Spinal cord (tissue), 10 donors: ENCODE results near the gene SERPINB6. TPM values are rescaled to one million over a fixed set of nuclear protein-coding genes. Genes with fewer than 3 reads are reported as not detected.

Experiments used
- DNase-seq, 6 donors: peaks; one replicate each; pipeline versions ENCODE4 v3.0.0 to v3.0.0-alpha.2; 2013 to 2015; ENCODE audit warnings: low spot score in 6 of 6, low read depth in 4 of 6
- H3K27ac ChIP-seq: one replicate; pipeline ENCODE4 v1.5.1; 2013; ENCODE audit warnings: low read depth, low read length, control low read depth
- H3K27me3 ChIP-seq: one replicate; pipeline ENCODE4 v1.6.1; 2013; ENCODE audit warnings: low read length; ENCODE audit not compliant: control insufficient read depth, insufficient read depth
- H3K36me3 ChIP-seq: one replicate; pipeline ENCODE4 v1.6.1; 2013; ENCODE audit warnings: low read length; ENCODE audit not compliant: control insufficient read depth, insufficient read depth
- H3K4me1 ChIP-seq: one replicate; pipeline ENCODE4 v1.6.1; 2013; ENCODE audit warnings: low read length; ENCODE audit not compliant: control insufficient read depth, insufficient read depth
- H3K4me3 ChIP-seq: one replicate; pipeline ENCODE4 v1.5.1; 2013; ENCODE audit warnings: low read depth, low read length, control low read depth
- H3K9me3 ChIP-seq: one replicate; pipeline ENCODE4 v1.6.1; 2013; ENCODE audit warnings: low read length; ENCODE audit not compliant: control insufficient read depth, insufficient read depth
- WGBS: methylation state at CpG from one replicate; pipeline ENCODE4 v1.1.5; 2013; ENCODE audit warnings: missing lambda C conversion rate; ENCODE audit not compliant: insufficient coverage; 5-methylcytosine and 5-hydroxymethylcytosine counted together
- polyA plus RNA-seq, 2 donors: library from polyadenylated mRNA; unstranded; fragments of 120-200 nt; gene quantifications; one replicate each; pipeline ENCODE4 v1.2.1, GENCODE V29; 2013; ENCODE audit not compliant: insufficient read length in 2 of 2
- total RNA-seq, 2 donors: library from RNA; depleted of rRNA in 1 of 2; stranded (reverse); fragments of 120-200 nt in 1 of 2; fragments of >200 nt in 1 of 2; gene quantifications; one replicate each; pipeline versions ENCODE4 v1.2.3 to v1.2.4, GENCODE V29; 2013 to 2014
- donor health status: healthy.

SERPINB6 gene
- total and polyA plus RNA-seq, 4 donors = 43.1 to 82.5 (median 76.8) TPM

DNA sequence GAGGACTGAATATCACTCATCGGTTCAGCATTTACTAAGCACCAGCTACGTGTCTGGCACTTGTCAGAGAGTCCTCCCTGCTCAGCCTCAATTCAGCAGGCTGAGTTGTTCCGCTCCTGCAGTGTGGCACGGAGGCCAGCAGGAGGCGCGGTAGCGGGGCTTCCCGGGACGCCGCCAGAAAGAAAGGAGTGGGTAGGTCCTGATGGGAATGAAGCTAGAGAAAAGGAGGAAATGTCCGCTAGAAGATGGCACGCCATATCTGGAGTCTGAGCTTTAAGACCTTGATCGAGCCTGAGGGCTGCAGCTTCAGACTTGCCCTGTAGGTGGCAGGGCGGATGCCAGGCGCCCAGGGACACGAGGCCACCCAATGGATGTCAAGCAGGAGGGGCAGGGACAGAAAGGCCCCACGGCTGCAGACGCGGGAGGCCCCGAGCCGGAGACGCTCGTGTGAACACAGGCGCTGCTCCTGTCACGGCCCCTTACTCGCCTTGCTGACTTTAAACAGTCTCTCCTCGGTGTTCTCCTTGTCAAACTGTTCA lies 18.7 kb downstream of the SERPINB6 start:
- Histone ChIP-seq H3K4me1 (peaks cover 18% of the 10 kb centered on the region), H3K36me3 (peaks cover 52% of the 10 kb centered on the region), H3K4me3 (no peak overlapping the region), H3K9me3 (no peaks in the 10 kb centered on the region), H3K27me3 (no peaks in the 10 kb centered on the region), H3K27ac (peak overlapping the region; percentile 36)
- WGBS = 4% methylated on average over 26 of the region's 27 CpGs
- DNase-seq = peak in 5 of 6 donors; percentile 35 to 91 (median 48)

DNA sequence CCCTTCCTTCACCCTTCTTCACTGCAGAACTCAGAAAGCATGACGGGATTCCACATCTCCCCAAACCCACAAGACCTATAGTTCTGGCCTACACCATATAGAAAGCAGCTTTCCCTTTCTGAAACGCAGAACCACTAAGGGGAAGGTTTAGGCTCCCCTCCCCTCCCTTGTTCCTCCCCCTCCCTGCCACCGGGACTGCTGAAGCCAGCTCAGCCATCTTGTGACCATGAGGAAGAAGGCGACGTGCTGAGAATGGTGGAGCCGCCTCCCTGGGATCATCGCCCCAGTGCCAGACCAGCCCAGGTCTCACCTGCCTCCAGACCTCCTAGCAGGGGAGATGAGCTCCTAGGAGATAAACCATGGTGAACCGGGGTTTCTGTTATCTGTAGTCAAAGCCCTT lies 19.6 kb downstream of the SERPINB6 start:
- H3K4me3 ChIP-seq = no peak overlapping the region
- WGBS = 68% methylated on average over 3 of the region's 8 CpGs
- H3K27ac ChIP-seq = no peak overlapping the region
- no peaks in the 10 kb centered on the region for H3K27me3 ChIP-seq
- peaks cover 12% of the 10 kb centered on the region for H3K4me1 ChIP-seq
- peaks cover 58% of the 10 kb centered on the region for H3K36me3 ChIP-seq
- DNase-seq = no peak
- no peaks in the 10 kb centered on the region for H3K9me3 ChIP-seq

- WGBS = 92% methylated on average over 8 of the region's 12 CpGs
- Histone ChIP-seq H3K36me3 (peaks cover 52% of the 10 kb centered on the region), H3K27me3 (no peaks in the 10 kb centered on the region), H3K4me1 (peaks cover 12% of the 10 kb centered on the region), H3K4me3 (no peak overlapping the region), H3K27ac (no peak overlapping the region), H3K9me3 (no peaks in the 10 kb centered on the region)
- no peak for DNase-seq
Observed at GRCh38 chr6:2950713-2951112, 20.7 kb downstream of the SERPINB6 start.

DNA sequence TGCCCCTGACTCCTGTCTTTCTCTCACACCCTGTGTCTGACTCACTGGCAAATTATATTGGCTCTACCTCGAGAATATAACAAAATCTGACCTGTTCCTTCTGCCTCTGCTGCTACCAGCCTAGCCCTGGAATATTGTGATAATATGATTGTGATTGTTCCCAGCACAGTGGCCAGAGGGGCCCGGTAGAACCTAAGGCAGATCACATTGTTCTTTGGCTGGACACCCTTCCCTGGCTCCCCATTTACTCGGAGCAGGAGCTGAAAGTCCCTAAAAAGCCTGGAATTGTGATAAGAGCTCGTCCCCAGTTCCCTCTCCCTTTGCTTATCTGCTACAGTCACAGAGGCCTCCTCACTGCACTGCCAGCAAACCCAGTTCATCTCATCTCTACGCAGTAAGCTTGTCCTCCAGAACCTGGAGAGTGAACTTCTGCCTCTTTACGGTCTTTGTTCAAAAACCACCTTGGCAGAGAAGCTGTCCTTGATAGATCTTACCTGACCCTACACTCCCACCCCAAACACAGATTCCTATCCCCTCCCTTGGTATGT lies 21.8 kb downstream of the SERPINB6 start:
- no peaks in the 10 kb centered on the region for H3K9me3 ChIP-seq
- no peak overlapping the region for H3K27ac ChIP-seq
- peaks cover 47% of the 10 kb centered on the region for H3K36me3 ChIP-seq
- 89% methylated on average over 4 of the region's 6 CpGs for WGBS
- DNase-seq = no peak
- no peak overlapping the region for H3K4me3 ChIP-seq
- no peaks in the 10 kb centered on the region for H3K27me3 ChIP-seq
- H3K4me1 ChIP-seq = peaks cover 12% of the 10 kb centered on the region

DNA sequence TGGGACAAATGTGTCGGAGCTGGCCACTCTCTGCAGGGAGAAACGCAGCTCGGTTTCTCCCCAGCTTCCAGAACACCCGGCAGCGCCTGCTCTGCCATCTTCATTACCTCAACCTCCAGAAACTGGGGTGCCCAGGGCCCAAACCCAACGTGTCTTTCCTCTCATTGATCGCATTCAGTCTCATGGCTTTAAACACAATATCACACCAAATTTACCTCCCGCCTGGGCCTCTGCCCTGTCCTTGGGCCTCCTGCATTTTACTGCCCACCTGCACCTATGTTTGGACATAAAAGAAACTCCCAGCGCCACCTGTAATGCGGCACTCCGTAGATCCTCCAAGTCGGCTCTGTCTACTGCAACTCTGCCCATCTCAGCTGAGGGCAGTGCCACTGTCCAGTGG lies 22.2 kb downstream of the SERPINB6 start:
- no peak overlapping the region for H3K27ac ChIP-seq
- 96% methylated on average over 12 of the region's 12 CpGs for WGBS
- no peak overlapping the region for H3K4me3 ChIP-seq
- H3K4me1 ChIP-seq = peaks cover 12% of the 10 kb centered on the region
- H3K27me3 ChIP-seq = no peaks in the 10 kb centered on the region
- H3K9me3 ChIP-seq = no peaks in the 10 kb centered on the region
- DNase-seq = no peak
- H3K36me3 ChIP-seq = peaks cover 47% of the 10 kb centered on the region

GRCh38 chr6:2948228-2949025 lies 22.9 kb downstream of the SERPINB6 start:
- peaks cover 12% of the 10 kb centered on the region for H3K4me1 ChIP-seq
- no peak overlapping the region for H3K27ac ChIP-seq
- no peak overlapping the region for H3K4me3 ChIP-seq
- peaks cover 43% of the 10 kb centered on the region for H3K36me3 ChIP-seq
- no peaks in the 10 kb centered on the region for H3K27me3 ChIP-seq
- DNase-seq = no peak
- no peaks in the 10 kb centered on the region for H3K9me3 ChIP-seq
- 95% methylated on average over 25 of the region's 30 CpGs for whole genome bisulfite sequencing

DNA sequence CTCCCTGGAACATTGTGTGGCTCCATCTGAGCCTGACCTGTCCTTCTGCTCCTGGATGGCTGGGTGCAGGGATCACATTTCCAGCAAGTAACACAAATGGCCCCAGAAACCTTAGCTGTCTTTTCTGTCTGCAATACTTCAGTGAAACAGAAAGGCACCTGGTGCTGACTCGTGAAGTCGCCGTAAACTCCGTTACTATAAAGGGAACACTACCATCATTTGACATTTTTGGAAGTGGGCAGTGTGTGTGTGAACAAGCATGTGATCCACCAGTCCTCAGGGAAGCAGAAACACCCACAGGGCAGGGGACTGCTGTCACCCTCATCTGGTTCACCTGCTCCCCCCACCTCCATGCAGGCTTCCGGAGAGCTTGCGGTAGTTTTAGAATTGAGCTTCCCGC lies 23.9 kb downstream of the SERPINB6 start:
- no peak overlapping the region for H3K4me3 ChIP-seq
- no peak overlapping the region for H3K27ac ChIP-seq
- H3K9me3 ChIP-seq = no peaks in the 10 kb centered on the region
- H3K36me3 ChIP-seq = peaks cover 38% of the 10 kb centered on the region
- no CpG with 5 or more reads among the region's 7 CpGs for WGBS
- H3K27me3 ChIP-seq = no peaks in the 10 kb centered on the region
- DNase-seq = no peak
- H3K4me1 ChIP-seq = peaks cover 5% of the 10 kb centered on the region

- Histone ChIP-seq H3K4me1 (no peaks in the 10 kb centered on the region), H3K27me3 (no peaks in the 10 kb centered on the region), H3K4me3 (no peak overlapping the region), H3K9me3 (no peaks in the 10 kb centered on the region), H3K36me3 (peaks cover 26% of the 10 kb centered on the region), H3K27ac (no peak overlapping the region)
- 91% methylated on average over 7 of the region's 8 CpGs for WGBS
- no peak for DNase-seq
Observed at GRCh38 chr6:2945153-2945452, 26.3 kb downstream of the SERPINB6 start.

DNA sequence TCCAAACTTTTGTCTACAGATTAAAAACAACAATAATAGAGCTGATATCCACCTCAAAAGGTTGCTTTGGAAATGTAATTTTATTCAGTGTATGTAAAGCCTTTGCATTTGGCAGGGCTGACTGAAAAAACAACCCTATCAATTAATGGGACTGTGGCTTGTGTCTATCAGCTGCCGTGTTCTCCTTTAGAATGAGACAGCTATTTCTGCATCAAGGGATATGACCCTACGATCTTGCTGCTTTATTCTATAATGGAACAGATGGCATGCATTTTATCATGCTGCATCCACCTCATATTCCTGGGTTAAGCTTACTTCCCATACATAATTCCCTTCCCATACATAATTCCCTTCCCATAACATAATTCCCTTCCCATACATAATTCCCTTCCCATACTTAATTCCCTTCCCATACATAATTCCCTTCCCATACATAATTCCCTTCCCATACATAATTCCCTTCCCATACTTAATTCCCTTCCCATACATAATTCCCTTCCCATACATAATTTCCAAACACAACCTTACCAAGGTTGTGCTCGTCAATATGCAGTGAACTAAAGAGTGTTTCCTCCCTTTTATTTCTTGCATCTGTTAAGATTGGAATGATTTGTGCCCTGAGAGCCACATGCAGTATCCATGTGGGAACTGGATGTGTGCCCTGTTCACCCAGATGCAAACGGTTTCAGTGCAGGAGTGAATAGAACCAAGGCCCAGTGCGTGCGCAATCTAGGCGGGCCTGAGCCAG lies 26.8 kb downstream of the SERPINB6 start:
- no peaks in the 10 kb centered on the region for H3K4me1 ChIP-seq
- 69% methylated on average over 7 of the region's 7 CpGs for WGBS

More for the DNA sequence above, 26.8 kb downstream of the SERPINB6 start:
- Histone ChIP-seq H3K9me3 (no peaks in the 10 kb centered on the region), H3K36me3 (peaks cover 26% of the 10 kb centered on the region), H3K4me3 (no peak overlapping the region), H3K27ac (no peak overlapping the region), H3K27me3 (no peaks in the 10 kb centered on the region)
- peak in 1 of 6 donors; percentile 24 for DNase-seq
